Mesothelial cell of epicardium (in vitro differentiated cells): ENCODE results near the gene NTRK1. TPM values are rescaled to one million over a fixed set of nuclear protein-coding genes. Genes with fewer than 3 reads are reported as not detected.

Source experiments
- DNase-seq, 2 experiments: peaks; one replicate each; pipeline ENCODE4 v3.0.0; 2021; ENCODE audit warnings: low spot score in 2 of 2; ENCODE audit not compliant: unreplicated experiment in 2 of 2
- H3K27ac Mint-ChIP-seq: 2 replicates; pipeline ENCODE4 v1.8.0; 2021; ENCODE audit warnings: mixed read lengths
- H3K27me3 Mint-ChIP-seq: 2 replicates; pipeline ENCODE4 v1.8.0; 2021; ENCODE audit warnings: low read depth, mixed read lengths
- H3K36me3 Mint-ChIP-seq: 2 replicates; pipeline ENCODE4 v1.8.0; 2021; ENCODE audit warnings: mixed read lengths
- H3K4me1 Mint-ChIP-seq: 2 replicates; pipeline ENCODE4 v1.8.0; 2021; ENCODE audit warnings: mixed read lengths
- H3K4me3 Mint-ChIP-seq: 2 replicates; pipeline ENCODE4 v1.8.0; 2021; ENCODE audit warnings: mild to moderate bottlenecking, moderate library complexity, mixed read lengths
- H3K9me3 Mint-ChIP-seq: 2 replicates; pipeline ENCODE4 v1.8.0; 2021; ENCODE audit warnings: mixed read lengths
- CTCF ChIP-seq: fragments of 200-600 bp; sonication (generic); IDR thresholded peaks from one replicate; pipeline ENCODE4 v1.5.0; 2021; ENCODE audit warnings: antibody characterized with exemption; ENCODE audit not compliant: unreplicated experiment
- total RNA-seq: library from RNA; stranded (reverse); gene quantifications from 3 replicates; pipeline ENCODE4 v1.2.1, GENCODE V29; 2021

Gene NTRK1
- total RNA-seq, 1 donor from 2014 or later, result 1.2 TPM

- no peaks in the 10 kb centered on the region for H3K27me3 Mint-ChIP-seq
- no peak for TF ChIP-seq CTCF
- no peaks in the 10 kb centered on the region for H3K9me3 Mint-ChIP-seq
- no peaks in the 10 kb centered on the region for H3K36me3 Mint-ChIP-seq
- DNase-seq, result no peak
- H3K4me1 Mint-ChIP-seq, result peaks cover 9% of the 10 kb centered on the region
- H3K27ac Mint-ChIP-seq, result no peak overlapping the region
- H3K4me3 Mint-ChIP-seq, result no peak overlapping the region
Observed at GRCh38 chr1:156905176-156905575, 44.5 kb downstream of the NTRK1 start.

- H3K27me3 Mint-ChIP-seq, result no peaks in the 10 kb centered on the region
- TF ChIP-seq CTCF, result no peak
- DNase-seq, result no peak
- peaks cover 9% of the 10 kb centered on the region for H3K4me1 Mint-ChIP-seq
- no peak overlapping the region for H3K27ac Mint-ChIP-seq
- H3K9me3 Mint-ChIP-seq, result no peaks in the 10 kb centered on the region
- H3K4me3 Mint-ChIP-seq, result no peak overlapping the region
- H3K36me3 Mint-ChIP-seq, result no peaks in the 10 kb centered on the region
Observed at GRCh38 chr1:156905651-156906050, 45.0 kb downstream of the NTRK1 start.

- no peak for TF ChIP-seq CTCF
- Mint-ChIP-seq H3K9me3 (no peaks in the 10 kb centered on the region), H3K4me1 (peaks cover 7% of the 10 kb centered on the region), H3K36me3 (no peaks in the 10 kb centered on the region), H3K4me3 (no peak overlapping the region), H3K27me3 (no peaks in the 10 kb centered on the region), H3K27ac (no peak overlapping the region)
- DNase-seq, result no peak
Observed at GRCh38 chr1:156906206-156906906, 45.7 kb downstream of the NTRK1 start.

GRCh38 chr1:156908541-156908940 is 47.9 kb downstream of the NTRK1 start:
- peaks cover 9% of the 10 kb centered on the region for H3K4me1 Mint-ChIP-seq
- no peak overlapping the region for H3K4me3 Mint-ChIP-seq
- H3K36me3 Mint-ChIP-seq, result no peaks in the 10 kb centered on the region
- no peaks in the 10 kb centered on the region for H3K9me3 Mint-ChIP-seq
- no peaks in the 10 kb centered on the region for H3K27me3 Mint-ChIP-seq
- no peak for DNase-seq
- no peak overlapping the region for H3K27ac Mint-ChIP-seq
- no peak for TF ChIP-seq CTCF

GRCh38 chr1:156908955-156909354 is 48.3 kb downstream of the NTRK1 start:
- no peak for TF ChIP-seq CTCF
- H3K9me3 Mint-ChIP-seq, result no peaks in the 10 kb centered on the region
- H3K36me3 Mint-ChIP-seq, result no peaks in the 10 kb centered on the region
- H3K27ac Mint-ChIP-seq, result no peak overlapping the region
- peaks cover 13% of the 10 kb centered on the region for H3K4me1 Mint-ChIP-seq
- H3K27me3 Mint-ChIP-seq, result no peaks in the 10 kb centered on the region
- H3K4me3 Mint-ChIP-seq, result no peak overlapping the region
- DNase-seq, result no peak
